Ovary (tissue), 9 donors: Measurements from ENCODE around the gene SCN2A. TPM values are rescaled to one million over a fixed set of nuclear protein-coding genes. Genes with fewer than 3 reads are reported as not detected.
"Not testable (repeated sequence)": the region's sequence is repeated elsewhere in the genome, so short reads cannot be mapped to it uniquely, and the experiment has no call there.

Source experiments
- DNase-seq, 5 donors: peaks; one replicate each; pipeline ENCODE4 v3.0.0-alpha.2; 2019 to 2020
- H3K27ac ChIP-seq, 2 donors: fragments of 200-600 bp; one replicate each; pipeline versions ENCODE4 v1.5.1 to v1.8.0; 2019 to 2022
- H3K27me3 ChIP-seq: fragments of 200-600 bp; one replicate; pipeline ENCODE4 v1.8.0; 2022
- H3K36me3 ChIP-seq: fragments of 200-600 bp; sonication (generic); one replicate; pipeline ENCODE4 v1.5.1; 2019
- H3K4me1 ChIP-seq: one replicate; pipeline ENCODE4 v1.8.1; 2013; ENCODE audit warnings: mild to moderate bottlenecking, moderate library complexity; ENCODE audit not compliant: insufficient read depth
- H3K4me3 ChIP-seq: fragments of 200-600 bp; sonication (generic); one replicate; pipeline ENCODE4 v1.5.1; 2017
- H3K9me3 ChIP-seq, 2 donors: fragments of 200-600 bp in 1 of 2; sonication (generic) in 1 of 2; one replicate each; pipeline versions ENCODE4 v1.5.1 to v1.8.1; 2013 to 2019; ENCODE audit warnings: mild to moderate bottlenecking in 1 of 2, moderate library complexity in 1 of 2
- CTCF ChIP-seq, 3 donors: fragments of 450-650 bp in 2 of 3; fragments of 200-600 bp in 1 of 3; IDR thresholded peaks; one replicate each; pipeline versions ENCODE4 v1.5.1 to v1.8.0; 2016 to 2022; ENCODE audit warnings: antibody characterized with exemption in 3 of 3, mild to moderate bottlenecking in 1 of 3
- EP300 ChIP-seq: sonication (generic); formaldehyde crosslinking; IDR thresholded peaks from one replicate; pipeline ENCODE4 v1.6.1; 2017; ENCODE audit warnings: antibody characterized with exemption
- POLR2A ChIP-seq: fragments of 450-650 bp; IDR thresholded peaks from one replicate; pipeline ENCODE4 v1.6.1; 2017; ENCODE audit warnings: antibody characterized with exemption, mild to moderate bottlenecking, moderate library complexity
- WGBS, 3 donors: extraction: QIAGEN DNeasy Blood & Tissue Kit in 1 of 3; methylation state at CpG; one replicate each; pipeline versions ENCODE4 v1.1.5 to v1.1.7; 2013 to 2017; 5-methylcytosine and 5-hydroxymethylcytosine counted together
- intact Hi-C, 4 donors: fragments of 100-400 bp; cut with DNase I; formaldehyde crosslinking; loops; one replicate each; pipeline versions ENCODE4 v1.11.0 to v1.15.1; 2022 to 2023
- polyA plus RNA-seq, 2 donors: library from polyadenylated mRNA; stranded (reverse); fragments of 200-250 nt in 1 of 2; fragments of 350-450 nt in 1 of 2; fragmentation: Illumina TruSeq in 1 of 2; extraction: RNeasy Lipid Tissue Mini Kit (QIAGEN cat#74804) in 1 of 2; gene quantifications; one replicate each; pipeline ENCODE4 v1.2.3, GENCODE V29; 2013 to 2014
- total RNA-seq, 7 donors: library from RNA; depleted of rRNA in 2 of 7; stranded (reverse); fragments of >200 nt in 2 of 7; fragmentation: NEBNext Ultra II Directional in 3 of 7; extraction: Animal tissue kit (Norgen Biotek cat#: 25700) in 3 of 7; gene quantifications; one replicate each; pipeline versions ENCODE4 v1.1.0 to v1.2.4, GENCODE V29; 2016 to 2023
- donor health status: DM: no; HTN: no; CAD: no; lungs with moderate emphysema.
- donor health status: DM: no; HTN: no; CAD: no.
- donor health status: Bipolar disorder and iron deficiency.
- donor health status: DM: yes; HTN: yes; CAD: no.
- donor health status: DM: no; HTN: no; CAD: no.
- donor health status: DM: yes; HTN: yes; CAD: no.

SCN2A gene
- total and polyA plus RNA-seq, 9 donors, result 0.15 to 1.4 (median 0.61) TPM

GRCh38 chr2:165253178-165253577 is 14.0 kb downstream of the SCN2A start:
- no peak for DNase-seq
- no peaks in the 10 kb centered on the region for H3K36me3 ChIP-seq
- intact Hi-C loops, result no loop called here
- H3K9me3 ChIP-seq, result no peaks in the 10 kb centered on the region
- H3K27me3 ChIP-seq, result no peaks in the 10 kb centered on the region
- H3K27ac ChIP-seq, result no peak overlapping the region
- no peak for TF ChIP-seq CTCF (IDR thresholded peaks at IDR 0.05)
- TF ChIP-seq POLR2A, result no peak
- no peak for TF ChIP-seq EP300
- no peak overlapping the region for H3K4me3 ChIP-seq
- H3K4me1 ChIP-seq, result no peaks in the 10 kb centered on the region

- no peaks in the 10 kb centered on the region for H3K27me3 ChIP-seq
- H3K9me3 ChIP-seq, result no peaks in the 10 kb centered on the region
- intact Hi-C loops, result no loop called here
- no peak overlapping the region for H3K27ac ChIP-seq
- TF ChIP-seq CTCF (IDR thresholded peaks at IDR 0.05), result no peak
- no peak for TF ChIP-seq POLR2A
- no peak for TF ChIP-seq EP300
- no peaks in the 10 kb centered on the region for H3K4me1 ChIP-seq
- no peak overlapping the region for H3K4me3 ChIP-seq
- 86 to 89% (median 88%) methylated on average over 2 of the region's 2 CpGs for WGBS, 3 donors
- DNase-seq, result no peak
- H3K36me3 ChIP-seq, result no peaks in the 10 kb centered on the region
These were observed 17.4 kb downstream of the SCN2A start for GRCh38 chr2:165256618-165257017.

- H3K27me3 ChIP-seq, H3K9me3 ChIP-seq, H3K36me3 ChIP-seq, DNase-seq, H3K27ac ChIP-seq, H3K4me1 ChIP-seq, H3K4me3 ChIP-seq, intact Hi-C loops: not testable (repeated sequence)
- 81 to 96% (median 92%) methylated on average over 2 of the region's 2 CpGs for WGBS, 3 donors
These were observed 21.1 kb downstream of the SCN2A start for GRCh38 chr2:165260347-165260746.

- 83 to 85% (median 83%) methylated on average over 2 of the region's 2 CpGs for WGBS, 3 donors
- intact Hi-C loops, result no loop called here
- no peaks in the 10 kb centered on the region for H3K27me3 ChIP-seq
These were observed 29.5 kb downstream of the SCN2A start for GRCh38 chr2:165268754-165269153.

GRCh38 chr2:165273176-165273575 is 34.0 kb downstream of the SCN2A start:
- no peaks in the 10 kb centered on the region for H3K27me3 ChIP-seq
- no peak overlapping the region for H3K4me3 ChIP-seq
- intact Hi-C loops, result no loop called here
- H3K4me1 ChIP-seq, result no peaks in the 10 kb centered on the region
- H3K27ac ChIP-seq, result no peak overlapping the region
- H3K36me3 ChIP-seq, result no peaks in the 10 kb centered on the region
- no peak for TF ChIP-seq EP300
- no peak for TF ChIP-seq POLR2A
- DNase-seq, result no peak
- no peaks in the 10 kb centered on the region for H3K9me3 ChIP-seq

More at GRCh38 chr2:165268754-165269153, 29.5 kb downstream of the SCN2A start:
- DNase-seq, result no peak
- H3K27ac ChIP-seq, result no peak overlapping the region
- no peak for TF ChIP-seq EP300
- TF ChIP-seq CTCF (IDR thresholded peaks at IDR 0.05), result no peak
- no peak for TF ChIP-seq POLR2A
- no peaks in the 10 kb centered on the region for H3K36me3 ChIP-seq
- H3K4me1 ChIP-seq, result no peaks in the 10 kb centered on the region
- H3K4me3 ChIP-seq, result no peak overlapping the region
- H3K9me3 ChIP-seq, result no peaks in the 10 kb centered on the region

- TF ChIP-seq EP300, result no peak
- TF ChIP-seq POLR2A, result no peak
- TF ChIP-seq CTCF (IDR thresholded peaks at IDR 0.05), result no peak
- Histone ChIP-seq H3K4me1 (no peaks in the 10 kb centered on the region), H3K36me3 (no peaks in the 10 kb centered on the region), H3K9me3 (no peaks in the 10 kb centered on the region), H3K27me3 (no peaks in the 10 kb centered on the region), H3K4me3 (no peak overlapping the region), H3K27ac (no peak overlapping the region)
- intact Hi-C loops, result no loop called here
- 12 to 24% (median 15%) methylated on average over 5 of the region's 5 CpGs for WGBS, 3 donors
- peak in 4 of 5 donors; percentile 25 to 57 (median 36) for DNase-seq
These were observed 35.5 kb downstream of the SCN2A start for GRCh38 chr2:165274698-165275097.
